DND-41 (cell line): ENCODE measurements around the gene ACBD6.

Experiments
- ATAC-seq: fragments of 200-7000 bp; cut with Tn5 transposase; 3 replicates; pipeline ENCODE4 v1.9.1; 2021; ENCODE audit warnings: low read depth; ENCODE audit not compliant: insufficient read depth
- DNase-seq: peaks from one replicate; pipeline ENCODE4 v3.0.0-alpha.2; 2020
- H2AFZ ChIP-seq: 2 replicates; pipeline ENCODE4 v1.6.0; 2012; ENCODE audit warnings: low read depth, low read length
- H3K27ac ChIP-seq: 2 replicates; pipeline ENCODE4 v1.5.1; 2012; ENCODE audit warnings: low read length, inconsistent platforms
- H3K27me3 ChIP-seq: fragments of 200-600 bp; sonication (generic); 2 replicates; pipeline ENCODE4 v1.6.0; 2012; ENCODE audit warnings: low read length, mild to moderate bottlenecking, inconsistent platforms; ENCODE audit not compliant: insufficient read depth, poor library complexity
- H3K36me3 ChIP-seq: 2 replicates; pipeline ENCODE4 v1.5.1; 2012; ENCODE audit warnings: low read length, inconsistent platforms; ENCODE audit not compliant: insufficient read depth
- H3K4me1 ChIP-seq: 2 replicates; pipeline ENCODE4 v1.5.1; 2012; ENCODE audit warnings: mild to moderate bottlenecking, low read length; ENCODE audit not compliant: insufficient read depth
- H3K4me2 ChIP-seq: 2 replicates; pipeline ENCODE4 v1.6.0; 2012; ENCODE audit warnings: mild to moderate bottlenecking, moderate library complexity, low read length, inconsistent platforms; ENCODE audit not compliant: insufficient read depth
- H3K4me3 ChIP-seq, 2 experiments: fragments of 200-600 bp in 1 of 2; shearing (Covaris generic) in 1 of 2; 2 replicates each; pipeline ENCODE4 v1.5.1; 2012 to 2016; ENCODE audit warnings: inconsistent platforms in 2 of 2, low read length in 2 of 2, mild to moderate bottlenecking in 2 of 2, low read depth in 1 of 2, moderate library complexity in 1 of 2
- H3K79me2 ChIP-seq: 2 replicates; pipeline ENCODE4 v1.6.0; 2012; ENCODE audit warnings: low read length, inconsistent platforms; ENCODE audit not compliant: insufficient read depth
- H3K9ac ChIP-seq: 2 replicates; pipeline ENCODE4 v1.6.0; 2012; ENCODE audit warnings: low read depth, mild to moderate bottlenecking, inconsistent platforms, low read length, moderate library complexity
- H3K9me3 ChIP-seq: 2 replicates; pipeline ENCODE4 v1.5.1; 2012; ENCODE audit warnings: low read length, moderate library complexity, mild to moderate bottlenecking, inconsistent platforms; ENCODE audit not compliant: insufficient read depth, severe bottlenecking
- H4K20me1 ChIP-seq: 2 replicates; pipeline ENCODE4 v1.6.0; 2012; ENCODE audit warnings: low read length; ENCODE audit not compliant: insufficient read depth
- EZH2 ChIP-seq: IDR thresholded peaks from 3 replicates; pipeline ENCODE4 v1.6.1; 2012; ENCODE audit warnings: borderline replicate concordance, low read depth, mild to moderate bottlenecking, moderate library complexity, low read length, inconsistent platforms; ENCODE audit not compliant: severe bottlenecking
- TF ChIP-seq, protein P1 (sequence below): IDR thresholded peaks from 2 replicates; pipeline ENCODE4 v1.5.1; 2012; ENCODE audit warnings: borderline replicate concordance, low read length, moderate library complexity, mild to moderate bottlenecking; ENCODE audit not compliant: poor library complexity, severe bottlenecking; ENCODE audit errors: extremely low read depth

The ACBD6 gene

GRCh38 chr1:180252638-180253536, 249.5 kb downstream of the ACBD6 start:
- no peak overlapping the region for H3K9ac ChIP-seq
- no peak overlapping the region for H3K27ac ChIP-seq
- no peak overlapping the region for H3K4me2 ChIP-seq
- ATAC-seq (peak; percentile 76), DNase-seq (peak; percentile 79)
- H3K79me2 ChIP-seq = no peaks in the 10 kb centered on the region
- H3K4me3 ChIP-seq = no peak overlapping the region
- no peaks in the 10 kb centered on the region for H3K9me3 ChIP-seq
- H3K27me3 ChIP-seq = no peaks in the 10 kb centered on the region
- no peak overlapping the region for H2AFZ ChIP-seq
- no peaks in the 10 kb centered on the region; the same call in 1 of the 2 replicates for H4K20me1 ChIP-seq
- no peak for TF ChIP-seq EZH2
- TF ChIP-seq, protein P1, sequence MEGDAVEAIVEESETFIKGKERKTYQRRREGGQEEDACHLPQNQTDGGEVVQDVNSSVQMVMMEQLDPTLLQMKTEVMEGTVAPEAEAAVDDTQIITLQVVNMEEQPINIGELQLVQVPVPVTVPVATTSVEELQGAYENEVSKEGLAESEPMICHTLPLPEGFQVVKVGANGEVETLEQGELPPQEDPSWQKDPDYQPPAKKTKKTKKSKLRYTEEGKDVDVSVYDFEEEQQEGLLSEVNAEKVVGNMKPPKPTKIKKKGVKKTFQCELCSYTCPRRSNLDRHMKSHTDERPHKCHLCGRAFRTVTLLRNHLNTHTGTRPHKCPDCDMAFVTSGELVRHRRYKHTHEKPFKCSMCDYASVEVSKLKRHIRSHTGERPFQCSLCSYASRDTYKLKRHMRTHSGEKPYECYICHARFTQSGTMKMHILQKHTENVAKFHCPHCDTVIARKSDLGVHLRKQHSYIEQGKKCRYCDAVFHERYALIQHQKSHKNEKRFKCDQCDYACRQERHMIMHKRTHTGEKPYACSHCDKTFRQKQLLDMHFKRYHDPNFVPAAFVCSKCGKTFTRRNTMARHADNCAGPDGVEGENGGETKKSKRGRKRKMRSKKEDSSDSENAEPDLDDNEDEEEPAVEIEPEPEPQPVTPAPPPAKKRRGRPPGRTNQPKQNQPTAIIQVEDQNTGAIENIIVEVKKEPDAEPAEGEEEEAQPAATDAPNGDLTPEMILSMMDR = peak; percentile 97
- H3K36me3 ChIP-seq = no peaks in the 10 kb centered on the region
- H3K4me1 ChIP-seq = peaks cover 4% of the 10 kb centered on the region; the same call in 1 of the 2 replicates

GRCh38 chr1:180251526-180252305, 250.7 kb downstream of the ACBD6 start:
- Histone ChIP-seq H2AFZ (no peak overlapping the region), H3K4me3 (no peak overlapping the region), H3K9ac (no peak overlapping the region), H3K4me1 (peaks cover 4% of the 10 kb centered on the region; the same call in 1 of the 2 replicates), H3K4me2 (no peak overlapping the region), H3K9me3 (no peaks in the 10 kb centered on the region), H3K79me2 (no peaks in the 10 kb centered on the region), H3K36me3 (no peaks in the 10 kb centered on the region), H3K27me3 (no peaks in the 10 kb centered on the region), H3K27ac (no peak overlapping the region), H4K20me1 (no peaks in the 10 kb centered on the region; the same call in 1 of the 2 replicates)
- TF ChIP-seq, protein P1 = no peak
- TF ChIP-seq EZH2 = no peak
- DNase-seq (no peak), ATAC-seq (no peak)

GRCh38 chr1:180250883-180251509, 251.4 kb downstream of the ACBD6 start:
- TF ChIP-seq, protein P1 = no peak
- no peak for TF ChIP-seq EZH2
- H3K36me3 ChIP-seq = no peaks in the 10 kb centered on the region

More at GRCh38 chr1:180250883-180251509, 251.4 kb downstream of the ACBD6 start:
- Histone ChIP-seq H3K4me1 (peaks cover 4% of the 10 kb centered on the region; the same call in 1 of the 2 replicates), H4K20me1 (no peaks in the 10 kb centered on the region; the same call in 1 of the 2 replicates), H3K4me3 (no peak overlapping the region), H3K9ac (no peak overlapping the region), H3K4me2 (no peak overlapping the region), H3K27me3 (no peaks in the 10 kb centered on the region), H3K27ac (no peak overlapping the region), H2AFZ (no peak overlapping the region), H3K79me2 (no peaks in the 10 kb centered on the region), H3K9me3 (no peaks in the 10 kb centered on the region)
- DNase-seq (no peak), ATAC-seq (no peak)
